HG03095 (cell line): ENCODE results near the gene ATP1A1.

ENCODE experiments used
- ATAC-seq: cut with Tn5 transposase; IDR thresholded peaks from one replicate; pipeline ENCODE4 v1.9.1; 2021; ENCODE audit warnings: moderate library complexity; ENCODE audit not compliant: unreplicated experiment

The ATP1A1 gene

GRCh38 chr1:116370181-116370580, 2.9 kb upstream of the ATP1A1 start:
- ATAC-seq = no peak

GRCh38 chr1:116371752-116372151, 1.3 kb upstream of the ATP1A1 start:
- ATAC-seq = no peak

- ATAC-seq = no peak
Observed at GRCh38 chr1:116372191-116372590, 853 bp upstream of the ATP1A1 start.

GRCh38 chr1:116373431-116374352, 648 bp downstream of the ATP1A1 start:
- ATAC-seq = peak; percentile 0

- no peak for ATAC-seq
Observed at GRCh38 chr1:116374353-116375147, 1.5 kb downstream of the ATP1A1 start.

GRCh38 chr1:116375148-116375886, 2.3 kb downstream of the ATP1A1 start:
- no peak for ATAC-seq

GRCh38 chr1:116375887-116376728, 3.1 kb downstream of the ATP1A1 start:
- ATAC-seq = no peak

GRCh38 chr1:116376729-116377086, 3.7 kb downstream of the ATP1A1 start:
- no peak for ATAC-seq

GRCh38 chr1:116377541-116378529, 4.8 kb downstream of the ATP1A1 start:
- ATAC-seq = peak; percentile 69

GRCh38 chr1:116379057-116379630, 6.1 kb downstream of the ATP1A1 start:
- no peak for ATAC-seq

- ATAC-seq = no peak
Observed at GRCh38 chr1:116379674-116380498, 6.8 kb downstream of the ATP1A1 start.

GRCh38 chr1:116380499-116381242, 7.6 kb downstream of the ATP1A1 start:
- ATAC-seq = no peak

GRCh38 chr1:116382321-116382720, 9.3 kb downstream of the ATP1A1 start:
- no peak for ATAC-seq

- no peak for ATAC-seq
Observed at GRCh38 chr1:116382857-116383483, 9.9 kb downstream of the ATP1A1 start.

GRCh38 chr1:116386042-116386441, 13.0 kb downstream of the ATP1A1 start:
- no peak for ATAC-seq

GRCh38 chr1:116387551-116387950, 14.5 kb downstream of the ATP1A1 start:
- no peak for ATAC-seq

GRCh38 chr1:116388122-116388521, 15.1 kb downstream of the ATP1A1 start:
- no peak for ATAC-seq
